Lower leg skin (tissue), 3 donors: ENCODE results near the gene C5AR2.

Experiments used
- POLR2A ChIP-seq, 2 donors: fragments of 450-650 bp; IDR thresholded peaks; one replicate each; pipeline ENCODE4 v1.6.1; 2016 to 2017; ENCODE audit warnings: antibody characterized with exemption in 2 of 2, mild to moderate bottlenecking in 1 of 2, moderate library complexity in 1 of 2
- TF ChIP-seq, protein P1 (sequence below), 3 donors: fragments of 450-650 bp; IDR thresholded peaks; one replicate each; pipeline ENCODE4 v1.5.1; 2016; ENCODE audit warnings: antibody characterized with exemption in 3 of 3, mild to moderate bottlenecking in 3 of 3, moderate library complexity in 2 of 3

DNA sequence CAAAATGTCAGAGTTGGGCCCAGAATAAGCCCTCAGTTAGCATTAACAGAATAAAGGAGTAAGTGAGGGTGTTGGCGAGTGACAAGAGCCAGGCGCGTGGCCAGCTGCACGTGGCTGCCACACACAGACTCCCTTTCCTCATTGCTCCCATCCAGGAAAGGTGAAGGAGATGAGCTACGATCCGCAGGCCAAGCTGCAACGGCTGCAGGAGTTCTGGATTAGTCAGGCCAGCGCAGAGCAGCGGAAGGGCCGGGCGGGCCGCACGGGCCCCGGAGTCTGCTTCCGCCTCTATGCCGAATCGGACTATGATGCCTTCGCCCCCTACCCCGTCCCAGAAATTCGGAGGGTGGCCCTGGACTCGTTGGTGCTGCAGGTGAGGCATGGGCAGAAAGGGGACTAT lies 30.3 kb downstream of the C5AR2 start:
- TF ChIP-seq, protein P1, sequence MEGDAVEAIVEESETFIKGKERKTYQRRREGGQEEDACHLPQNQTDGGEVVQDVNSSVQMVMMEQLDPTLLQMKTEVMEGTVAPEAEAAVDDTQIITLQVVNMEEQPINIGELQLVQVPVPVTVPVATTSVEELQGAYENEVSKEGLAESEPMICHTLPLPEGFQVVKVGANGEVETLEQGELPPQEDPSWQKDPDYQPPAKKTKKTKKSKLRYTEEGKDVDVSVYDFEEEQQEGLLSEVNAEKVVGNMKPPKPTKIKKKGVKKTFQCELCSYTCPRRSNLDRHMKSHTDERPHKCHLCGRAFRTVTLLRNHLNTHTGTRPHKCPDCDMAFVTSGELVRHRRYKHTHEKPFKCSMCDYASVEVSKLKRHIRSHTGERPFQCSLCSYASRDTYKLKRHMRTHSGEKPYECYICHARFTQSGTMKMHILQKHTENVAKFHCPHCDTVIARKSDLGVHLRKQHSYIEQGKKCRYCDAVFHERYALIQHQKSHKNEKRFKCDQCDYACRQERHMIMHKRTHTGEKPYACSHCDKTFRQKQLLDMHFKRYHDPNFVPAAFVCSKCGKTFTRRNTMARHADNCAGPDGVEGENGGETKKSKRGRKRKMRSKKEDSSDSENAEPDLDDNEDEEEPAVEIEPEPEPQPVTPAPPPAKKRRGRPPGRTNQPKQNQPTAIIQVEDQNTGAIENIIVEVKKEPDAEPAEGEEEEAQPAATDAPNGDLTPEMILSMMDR (IDR thresholded peaks at IDR 0.05) = no peak
- no peak for TF ChIP-seq POLR2A (IDR thresholded peaks at IDR 0.05)
